IMR-90 (cell line): Measurements from ENCODE around the gene ARF6.

ENCODE experiments used
- BHLHE40 ChIP-seq: fragments of 150-350 bp; IDR thresholded peaks from 2 replicates; pipeline ENCODE4 v1.6.1; 2016; ENCODE audit warnings: mild to moderate bottlenecking, low read depth, low read length
- CTCF ChIP-seq: conservative IDR thresholded peaks from 2 replicates; pipeline ENCODE4 v1.5.1; 2012; ENCODE audit warnings: mild to moderate bottlenecking, low read depth, low read length, improper control_type of control experiment
- FOS ChIP-seq: fragments of 150-350 bp; IDR thresholded peaks from 2 replicates; pipeline ENCODE4 v1.6.1; 2016; ENCODE audit warnings: low read depth, low read length
- MAZ ChIP-seq: IDR thresholded peaks from 2 replicates; pipeline ENCODE4 v1.6.1; 2012; ENCODE audit warnings: low read depth, mild to moderate bottlenecking, low read length, improper control_type of control experiment, moderate library complexity, borderline replicate concordance
- MXI1 ChIP-seq: IDR thresholded peaks from 2 replicates; pipeline ENCODE4 v1.6.1; 2012; ENCODE audit warnings: low read depth, mild to moderate bottlenecking, low read length, moderate library complexity, borderline replicate concordance
- POLR2A ChIP-seq: IDR thresholded peaks from 2 replicates; pipeline ENCODE4 v1.6.1; 2012; ENCODE audit warnings: mild to moderate bottlenecking, low read depth, low read length
- RFX5 ChIP-seq: IDR thresholded peaks from 2 replicates; pipeline ENCODE4 v1.8.0; 2012; ENCODE audit warnings: low read depth, mild to moderate bottlenecking, low read length, moderate library complexity
- SMC3 ChIP-seq: fragments of 150-350 bp; IDR thresholded peaks from 2 replicates; pipeline ENCODE4 v1.6.1; 2016; ENCODE audit warnings: low read depth, mild to moderate bottlenecking, antibody characterized with exemption, low read length, moderate library complexity
- TF ChIP-seq, protein P1 (sequence below): fragments of 150-350 bp; IDR thresholded peaks from 2 replicates; pipeline ENCODE4 v1.6.1; 2017; ENCODE audit warnings: mild to moderate bottlenecking, antibody characterized with exemption, low read length, low read depth

GRCh38 chr14:49907186-49907585 lies 14.3 kb downstream of the ARF6 start:
- TF ChIP-seq CTCF (no peak), BHLHE40 (no peak), POLR2A (no peak), MXI1 (no peak), FOS (no peak), SMC3 (no peak), MAZ (no peak), RFX5 (no peak)
- TF ChIP-seq, protein P1, sequence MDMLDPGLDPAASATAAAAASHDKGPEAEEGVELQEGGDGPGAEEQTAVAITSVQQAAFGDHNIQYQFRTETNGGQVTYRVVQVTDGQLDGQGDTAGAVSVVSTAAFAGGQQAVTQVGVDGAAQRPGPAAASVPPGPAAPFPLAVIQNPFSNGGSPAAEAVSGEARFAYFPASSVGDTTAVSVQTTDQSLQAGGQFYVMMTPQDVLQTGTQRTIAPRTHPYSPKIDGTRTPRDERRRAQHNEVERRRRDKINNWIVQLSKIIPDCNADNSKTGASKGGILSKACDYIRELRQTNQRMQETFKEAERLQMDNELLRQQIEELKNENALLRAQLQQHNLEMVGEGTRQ: no peak
